ENCODE results near the gene CYP11A1.

Gene CYP11A1

DNA sequence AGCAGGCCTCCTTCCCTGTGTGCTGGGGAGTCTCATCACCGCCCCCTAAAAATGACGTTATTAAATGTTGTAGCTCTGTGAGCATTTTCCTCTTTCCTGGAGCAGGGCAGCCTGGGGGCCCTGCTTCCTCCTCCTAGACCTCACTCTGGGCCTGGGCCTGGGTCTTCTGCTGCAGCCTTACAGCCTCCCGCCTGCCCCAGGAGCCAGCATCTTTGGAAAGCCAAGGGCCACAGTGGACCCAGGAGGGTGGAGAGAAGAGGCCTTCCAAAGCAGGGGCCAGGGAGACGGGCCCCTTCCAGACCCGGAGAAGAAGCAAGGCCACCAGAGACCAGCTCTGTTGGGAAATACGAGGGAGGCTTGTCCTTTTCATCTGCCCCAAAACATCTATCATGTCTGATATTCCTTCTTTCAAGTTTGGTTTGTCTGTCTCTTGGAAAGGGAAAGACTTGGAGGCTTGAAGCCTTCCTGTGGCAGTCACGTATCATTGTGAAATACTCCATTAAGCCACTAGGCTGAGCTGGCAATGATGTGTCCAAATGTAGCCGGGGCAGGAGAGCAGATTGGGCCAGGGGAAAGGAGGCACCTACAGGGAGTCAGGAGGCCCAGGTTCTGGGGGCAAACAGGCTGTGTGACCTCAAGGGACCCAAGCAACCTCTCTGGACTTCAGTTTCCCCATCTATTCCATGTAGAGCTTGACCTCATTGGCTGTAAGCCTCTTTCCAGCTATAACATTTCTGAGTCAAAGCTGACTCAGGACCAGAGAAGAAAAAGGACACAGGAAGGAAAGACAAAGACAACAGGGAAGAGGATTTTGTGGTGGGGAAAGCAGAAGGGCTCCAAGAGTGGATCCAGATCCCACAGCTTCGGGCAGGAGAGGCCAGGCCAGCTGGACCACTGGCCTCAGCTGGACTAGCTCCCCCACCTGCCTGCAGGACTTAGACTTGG lies 31.1 kb downstream of the CYP11A1 start:
- TF ChIP-seq CTCF (conservative IDR thresholded peaks at IDR 0.05; ENCODE audit: low read depth): no peak
- POLR2A ChIA-PET (ENCODE audit: low non-redundant PET): no interaction called here
- no peak for DNase-seq (ENCODE audit: low spot score)
- H3K27ac ChIP-seq: no peak overlapping the region
- CTCF ChIA-PET: interaction anchor here (0.5 to 0.7 kb wide), 2 partner anchors 43 to 287 kb away, joined by 3 to 4 read pairs; no protein-coding TSS in a partner anchor

DNA sequence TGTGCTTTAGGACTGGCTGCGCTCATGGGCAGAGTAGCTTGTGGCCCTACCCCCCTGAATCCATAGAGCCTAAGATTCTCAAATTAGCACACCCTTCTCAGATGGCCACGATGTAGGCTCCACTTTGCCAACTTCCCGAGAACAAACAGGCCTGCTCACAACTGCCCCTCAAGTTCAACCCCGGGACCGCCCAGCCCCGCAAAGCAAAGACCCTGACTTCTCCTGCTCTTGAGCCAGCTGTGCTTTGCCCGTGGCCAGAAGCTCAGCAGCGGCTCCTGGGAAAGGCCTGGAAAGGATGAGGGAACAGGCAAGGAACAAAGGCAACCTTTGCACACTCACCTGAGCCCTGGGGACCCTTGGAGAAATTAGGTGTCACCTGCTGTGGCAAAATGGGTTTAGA lies 32.0 kb downstream of the CYP11A1 start:
- DNase-seq (ENCODE audit: low spot score): no peak
- POLR2A ChIA-PET (ENCODE audit: low non-redundant PET): no interaction called here
- TF ChIP-seq CTCF (conservative IDR thresholded peaks at IDR 0.05; ENCODE audit: low read depth): no peak
- no peak overlapping the region for H3K27ac ChIP-seq
- CTCF ChIA-PET: interaction anchor here (0.5 kb wide), 1 partner anchor 286 kb away, joined by 3 read pairs; no protein-coding TSS in a partner anchor

- ChIA-PET CTCF (interaction anchor here (0.6 to 0.7 kb wide), 2 partner anchors 13 to 313 kb away, joined by 3 read pairs; no protein-coding TSS in a partner anchor), POLR2A (ENCODE audit: low non-redundant PET) (no interaction called here)
- H3K27ac ChIP-seq: no peak overlapping the region
- TF ChIP-seq CTCF (conservative IDR thresholded peaks at IDR 0.05; ENCODE audit: low read depth): no peak
- no peak for DNase-seq (ENCODE audit: low spot score)
These were observed 33.3 kb downstream of the CYP11A1 start for GRCh38 chr15:74334127-74334526.

DNA sequence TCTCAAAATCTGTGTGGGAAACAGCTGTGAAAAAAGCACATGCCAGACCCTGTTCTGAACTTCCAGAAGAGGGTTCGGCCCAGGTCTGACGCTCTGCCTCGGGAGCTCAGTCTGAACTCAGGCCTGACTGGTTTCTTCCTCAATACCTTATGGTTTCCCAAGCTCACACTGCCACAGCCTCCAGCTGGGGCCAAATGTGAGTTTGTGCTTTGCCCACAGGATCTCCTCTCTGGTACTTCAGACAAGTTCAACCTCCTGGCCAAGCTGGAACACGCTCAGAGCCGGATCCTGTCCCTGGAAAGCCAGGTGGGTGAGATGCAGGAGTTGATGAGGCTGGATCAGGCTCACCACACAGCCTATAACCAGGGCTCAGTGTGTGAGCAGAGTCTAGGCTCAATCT lies 33.8 kb downstream of the CYP11A1 start:
- no peak overlapping the region for H3K27ac ChIP-seq
- CTCF ChIA-PET: interaction anchor here (0.7 kb wide), 1 partner anchor 312 kb away, joined by 3 read pairs; no protein-coding TSS in a partner anchor
- TF ChIP-seq CTCF (conservative IDR thresholded peaks at IDR 0.05; ENCODE audit: low read depth): no peak
- no peak for DNase-seq (ENCODE audit: low spot score)
- POLR2A ChIA-PET (ENCODE audit: low non-redundant PET): no interaction called here

DNA sequence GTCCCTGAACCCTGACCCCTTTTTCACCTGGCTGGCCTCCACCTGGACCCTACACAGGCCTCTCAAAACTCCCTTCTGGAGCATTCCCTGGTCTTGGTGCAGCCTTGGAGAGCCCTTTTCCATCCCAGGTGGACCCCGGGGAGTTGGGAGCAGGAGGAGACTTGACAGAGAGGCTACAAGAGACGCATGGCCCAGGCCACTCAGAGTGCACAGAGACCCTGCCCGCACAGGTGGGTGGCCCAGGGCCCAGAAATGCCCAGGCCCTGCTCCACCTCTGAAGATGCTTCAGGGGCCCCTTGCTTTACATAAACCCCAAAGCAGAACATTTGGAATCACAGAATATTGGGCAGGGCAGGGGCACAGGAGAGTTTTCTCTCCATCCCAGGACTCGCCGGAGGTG lies 34.4 kb downstream of the CYP11A1 start:
- ChIA-PET POLR2A (ENCODE audit: low non-redundant PET) (no interaction called here), CTCF (no interaction called here)
- no peak for DNase-seq (ENCODE audit: low spot score)
- TF ChIP-seq CTCF (conservative IDR thresholded peaks at IDR 0.05; ENCODE audit: low read depth): no peak
- H3K27ac ChIP-seq: no peak overlapping the region

DNA sequence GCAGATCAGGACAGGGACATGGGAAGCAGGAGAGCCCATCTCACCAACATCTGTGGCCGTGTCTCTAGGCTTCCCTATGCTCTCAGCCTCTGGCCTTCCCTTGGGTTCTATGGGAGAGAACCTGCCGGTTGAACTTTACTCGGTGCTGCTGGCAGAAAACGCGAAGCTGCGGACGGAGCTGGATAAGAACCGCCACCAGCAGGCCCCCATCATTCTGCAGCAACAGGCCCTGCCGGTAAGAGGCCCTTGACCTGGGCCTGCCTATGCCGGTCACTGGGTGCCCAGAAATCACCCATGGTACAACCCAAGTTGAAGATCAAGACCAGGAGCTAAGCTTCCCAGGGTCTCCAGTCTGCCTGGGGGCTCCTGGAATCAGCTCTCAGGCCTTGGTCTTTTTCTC lies 34.8 kb downstream of the CYP11A1 start:
- CTCF ChIA-PET: no interaction called here
- POLR2A ChIA-PET (ENCODE audit: low non-redundant PET): no interaction called here
- TF ChIP-seq CTCF (conservative IDR thresholded peaks at IDR 0.05; ENCODE audit: low read depth): no peak
- DNase-seq (ENCODE audit: low spot score): no peak
- H3K27ac ChIP-seq: no peak overlapping the region

All from RWPE1 (cell line).